ENCODE measurements around the gene B4GALT6. TPM values are rescaled to one million over a fixed set of nuclear protein-coding genes. Genes with fewer than 3 reads are reported as not detected.

B4GALT6 gene
- total RNA-seq, 1 donor = 2.2 TPM

DNA sequence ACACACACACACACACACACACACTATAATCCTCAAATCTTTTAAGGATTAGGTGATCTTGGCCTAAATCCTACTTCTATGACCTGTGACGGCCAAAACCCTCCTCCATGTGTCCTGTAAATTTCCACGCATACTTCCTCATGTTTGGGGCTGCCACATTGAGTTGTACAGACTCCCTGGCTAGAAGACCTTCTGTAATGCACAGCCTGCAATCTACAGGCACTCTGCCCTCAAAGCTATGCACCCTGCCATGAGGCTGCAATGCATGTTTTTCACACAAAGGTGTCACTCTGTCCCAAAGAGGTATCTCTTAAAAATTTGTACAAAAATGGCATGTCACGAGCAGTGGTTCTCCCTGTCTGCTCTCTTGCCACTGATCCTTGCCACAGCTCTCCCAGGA lies 26.4 kb upstream of the B4GALT6 start:
- H3K27ac ChIP-seq (ENCODE audit: low read depth, low read length) = no peak overlapping the region
- no peaks in the 10 kb centered on the region for H3K27me3 ChIP-seq (ENCODE audit: insufficient read depth, low read length)
- TF ChIP-seq, protein P1, sequence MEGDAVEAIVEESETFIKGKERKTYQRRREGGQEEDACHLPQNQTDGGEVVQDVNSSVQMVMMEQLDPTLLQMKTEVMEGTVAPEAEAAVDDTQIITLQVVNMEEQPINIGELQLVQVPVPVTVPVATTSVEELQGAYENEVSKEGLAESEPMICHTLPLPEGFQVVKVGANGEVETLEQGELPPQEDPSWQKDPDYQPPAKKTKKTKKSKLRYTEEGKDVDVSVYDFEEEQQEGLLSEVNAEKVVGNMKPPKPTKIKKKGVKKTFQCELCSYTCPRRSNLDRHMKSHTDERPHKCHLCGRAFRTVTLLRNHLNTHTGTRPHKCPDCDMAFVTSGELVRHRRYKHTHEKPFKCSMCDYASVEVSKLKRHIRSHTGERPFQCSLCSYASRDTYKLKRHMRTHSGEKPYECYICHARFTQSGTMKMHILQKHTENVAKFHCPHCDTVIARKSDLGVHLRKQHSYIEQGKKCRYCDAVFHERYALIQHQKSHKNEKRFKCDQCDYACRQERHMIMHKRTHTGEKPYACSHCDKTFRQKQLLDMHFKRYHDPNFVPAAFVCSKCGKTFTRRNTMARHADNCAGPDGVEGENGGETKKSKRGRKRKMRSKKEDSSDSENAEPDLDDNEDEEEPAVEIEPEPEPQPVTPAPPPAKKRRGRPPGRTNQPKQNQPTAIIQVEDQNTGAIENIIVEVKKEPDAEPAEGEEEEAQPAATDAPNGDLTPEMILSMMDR (IDR thresholded peaks at IDR 0.05; ENCODE audit: extremely low read depth, low read depth, low read length) = no peak
- no peaks in the 10 kb centered on the region for H3K36me3 ChIP-seq (ENCODE audit: insufficient read depth, low read length)
- H3K9me3 ChIP-seq (ENCODE audit: low read depth, low read length) = no peaks in the 10 kb centered on the region
- no peak overlapping the region for H2AFZ ChIP-seq (ENCODE audit: low read length)
- no peaks in the 10 kb centered on the region for H3K4me1 ChIP-seq (ENCODE audit: insufficient read depth, low read length)
- no peak overlapping the region for H3K4me3 ChIP-seq (ENCODE audit: insufficient read depth, low read length)
- no peaks in the 10 kb centered on the region for H4K20me1 ChIP-seq (ENCODE audit: insufficient read depth, low read length)
- no peak for DNase-seq (ENCODE audit: insufficient read length, low spot score, missing footprints)
- H3K79me2 ChIP-seq (ENCODE audit: insufficient read depth, low read length) = no peaks in the 10 kb centered on the region
- no peak overlapping the region for H3K4me2 ChIP-seq (ENCODE audit: insufficient read depth, low read length)

DNA sequence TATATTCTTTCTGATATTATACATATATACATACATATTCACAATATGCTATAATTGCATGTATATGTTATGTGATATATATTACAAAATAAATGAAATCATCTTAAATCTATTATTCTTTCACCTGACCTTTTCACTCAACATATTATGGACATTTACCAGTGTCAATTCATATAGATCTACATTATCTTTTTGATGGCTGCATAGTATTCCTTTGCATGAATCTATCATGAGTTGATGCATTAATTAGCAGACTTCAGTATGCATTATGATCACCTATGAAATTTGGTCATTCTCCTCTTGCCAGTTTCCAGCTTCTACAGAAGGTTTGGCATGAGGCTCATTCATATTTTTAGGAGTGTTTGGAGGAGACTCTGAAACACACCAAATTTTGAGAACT lies 23.4 kb upstream of the B4GALT6 start:
- DNase-seq (ENCODE audit: insufficient read length, low spot score, missing footprints) = no peak
- H3K4me1 ChIP-seq (ENCODE audit: insufficient read depth, low read length) = no peaks in the 10 kb centered on the region
- no peak overlapping the region for H3K27ac ChIP-seq (ENCODE audit: low read depth, low read length)
- H3K4me2 ChIP-seq (ENCODE audit: insufficient read depth, low read length) = no peak overlapping the region
- no peaks in the 10 kb centered on the region for H3K9me3 ChIP-seq (ENCODE audit: low read depth, low read length)
- TF ChIP-seq, protein P1 (IDR thresholded peaks at IDR 0.05; ENCODE audit: extremely low read depth, low read depth, low read length) = no peak
- no peaks in the 10 kb centered on the region for H3K79me2 ChIP-seq (ENCODE audit: insufficient read depth, low read length)
- H2AFZ ChIP-seq (ENCODE audit: low read length) = no peak overlapping the region
- H4K20me1 ChIP-seq (ENCODE audit: insufficient read depth, low read length) = no peaks in the 10 kb centered on the region
- H3K27me3 ChIP-seq (ENCODE audit: insufficient read depth, low read length) = no peaks in the 10 kb centered on the region
- H3K4me3 ChIP-seq (ENCODE audit: insufficient read depth, low read length) = no peak overlapping the region
- no peaks in the 10 kb centered on the region for H3K36me3 ChIP-seq (ENCODE audit: insufficient read depth, low read length)

DNA sequence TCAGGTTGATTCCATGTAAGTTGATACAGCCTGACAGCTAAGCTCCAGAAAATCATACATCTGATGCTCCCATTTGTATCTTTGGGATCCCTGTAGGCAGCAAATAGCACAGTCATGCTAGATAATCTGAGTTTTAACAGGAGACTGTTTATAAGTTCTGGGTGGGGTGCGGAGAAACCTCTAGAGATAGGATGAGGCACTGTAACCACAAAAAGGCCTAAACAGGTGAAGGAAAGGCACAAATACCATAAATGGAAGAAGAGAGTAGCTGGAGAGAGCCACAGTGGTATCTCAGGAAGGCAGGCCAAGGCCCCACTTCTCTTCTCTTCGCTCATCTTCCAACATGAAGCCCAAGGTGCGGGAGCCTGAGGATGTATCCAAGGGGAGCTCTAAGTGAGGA lies 18.1 kb upstream of the B4GALT6 start:
- H3K4me2 ChIP-seq (ENCODE audit: insufficient read depth, low read length) = no peak overlapping the region
- no peak overlapping the region for H3K4me3 ChIP-seq (ENCODE audit: insufficient read depth, low read length)
- H4K20me1 ChIP-seq (ENCODE audit: insufficient read depth, low read length) = no peaks in the 10 kb centered on the region
- no peaks in the 10 kb centered on the region for H3K36me3 ChIP-seq (ENCODE audit: insufficient read depth, low read length)
- H3K4me1 ChIP-seq (ENCODE audit: insufficient read depth, low read length) = no peaks in the 10 kb centered on the region
- H3K27me3 ChIP-seq (ENCODE audit: insufficient read depth, low read length) = no peaks in the 10 kb centered on the region
- no peak for DNase-seq (ENCODE audit: insufficient read length, low spot score, missing footprints)
- no peak overlapping the region for H2AFZ ChIP-seq (ENCODE audit: low read length)
- no peak overlapping the region for H3K27ac ChIP-seq (ENCODE audit: low read depth, low read length)
- TF ChIP-seq, protein P1 (IDR thresholded peaks at IDR 0.05; ENCODE audit: extremely low read depth, low read depth, low read length) = no peak
- H3K79me2 ChIP-seq (ENCODE audit: insufficient read depth, low read length) = no peaks in the 10 kb centered on the region
- H3K9me3 ChIP-seq (ENCODE audit: low read depth, low read length) = no peaks in the 10 kb centered on the region

DNA sequence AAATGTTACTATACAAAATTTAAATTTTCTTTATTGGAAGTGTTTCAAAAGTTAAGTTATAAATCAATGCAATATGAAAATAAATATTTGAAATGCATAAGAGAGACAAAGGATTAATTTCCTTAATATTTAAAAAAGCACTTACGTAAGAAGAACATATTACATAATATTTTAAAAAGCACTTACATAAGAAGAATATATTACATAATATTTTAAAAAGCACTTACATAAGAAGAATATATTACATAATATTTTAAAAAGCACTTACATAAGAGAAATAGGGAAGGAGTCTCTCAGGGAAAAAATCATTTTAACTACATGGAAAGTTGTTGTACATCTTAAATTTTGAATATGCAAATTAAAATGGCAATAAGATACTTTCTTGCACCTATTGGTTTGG lies 17.4 kb upstream of the B4GALT6 start:
- TF ChIP-seq, protein P1 (IDR thresholded peaks at IDR 0.05; ENCODE audit: extremely low read depth, low read depth, low read length) = no peak
- DNase-seq (ENCODE audit: insufficient read length, low spot score, missing footprints) = no peak
- Histone ChIP-seq H3K9me3 (ENCODE audit: low read depth, low read length) (no peaks in the 10 kb centered on the region), H3K4me1 (ENCODE audit: insufficient read depth, low read length) (no peaks in the 10 kb centered on the region), H3K4me3 (ENCODE audit: insufficient read depth, low read length) (no peak overlapping the region), H2AFZ (ENCODE audit: low read length) (no peak overlapping the region), H3K36me3 (ENCODE audit: insufficient read depth, low read length) (no peaks in the 10 kb centered on the region), H3K79me2 (ENCODE audit: insufficient read depth, low read length) (no peaks in the 10 kb centered on the region), H4K20me1 (ENCODE audit: insufficient read depth, low read length) (no peaks in the 10 kb centered on the region), H3K4me2 (ENCODE audit: insufficient read depth, low read length) (no peak overlapping the region), H3K27ac (ENCODE audit: low read depth, low read length) (no peak overlapping the region), H3K27me3 (ENCODE audit: insufficient read depth, low read length) (no peaks in the 10 kb centered on the region)

All from osteoblast (primary cell).